Trophoblast cell (in vitro differentiated cells and primary cell): ENCODE results near the gene CACNA1D. TPM values are rescaled to one million over a fixed set of nuclear protein-coding genes. Genes with fewer than 3 reads are reported as not detected.

Experiments
- DNase-seq, 2 donors: peaks; one replicate each; pipeline ENCODE4 v3.0.0-alpha.2; 2016
- H2AFZ ChIP-seq: 2 replicates; pipeline ENCODE4 v1.6.1; 2013; ENCODE audit warnings: low read length, moderate library complexity, mild to moderate bottlenecking; ENCODE audit not compliant: insufficient read depth, poor library complexity
- H2AK5ac ChIP-seq: 2 replicates; pipeline ENCODE4 v1.6.1; 2013; ENCODE audit warnings: mild to moderate bottlenecking, low read length
- H2BK120ac ChIP-seq: 2 replicates; pipeline ENCODE4 v1.6.1; 2013; ENCODE audit warnings: low read length, mild to moderate bottlenecking, moderate library complexity; ENCODE audit not compliant: insufficient read depth, poor library complexity
- H2BK12ac ChIP-seq: 2 replicates; pipeline ENCODE4 v1.6.1; 2013; ENCODE audit warnings: mild to moderate bottlenecking, low read length, moderate library complexity
- H2BK5ac ChIP-seq: 2 replicates; pipeline ENCODE4 v1.6.1; 2013; ENCODE audit warnings: low read length, low read depth, moderate library complexity, mild to moderate bottlenecking; ENCODE audit not compliant: poor library complexity
- H3K14ac ChIP-seq: 2 replicates; pipeline ENCODE4 v1.6.1; 2013; ENCODE audit warnings: mild to moderate bottlenecking, low read length
- H3K18ac ChIP-seq: 2 replicates; pipeline ENCODE4 v1.6.1; 2013; ENCODE audit warnings: mild to moderate bottlenecking, low read length
- H3K23ac ChIP-seq: 2 replicates; pipeline ENCODE4 v1.6.1; 2013; ENCODE audit warnings: low read length
- H3K27ac ChIP-seq: 2 replicates; pipeline ENCODE4 v1.5.1; 2013; ENCODE audit warnings: low read depth, mild to moderate bottlenecking, inconsistent platforms, low read length, moderate library complexity
- H3K27me3 ChIP-seq: 2 replicates; pipeline ENCODE4 v1.6.1; 2013; ENCODE audit warnings: inconsistent platforms, mild to moderate bottlenecking, low read length, moderate library complexity; ENCODE audit not compliant: insufficient read depth
- H3K36me3 ChIP-seq, 2 experiments: 1 replicate in 1 of 2; 2 replicates in 1 of 2; pipeline ENCODE4 v1.6.1; 2013; ENCODE audit warnings: low read length in 2 of 2, mild to moderate bottlenecking in 2 of 2, moderate library complexity in 1 of 2; ENCODE audit not compliant: insufficient read depth in 2 of 2, control insufficient read depth in 1 of 2
- H3K4ac ChIP-seq: 2 replicates; pipeline ENCODE4 v1.6.1; 2013; ENCODE audit warnings: low read depth, mild to moderate bottlenecking, low read length, moderate library complexity
- H3K4me1 ChIP-seq, 2 experiments: 1 replicate in 1 of 2; 2 replicates in 1 of 2; pipeline ENCODE4 v1.6.1; 2013; ENCODE audit warnings: low read length in 2 of 2, mild to moderate bottlenecking in 2 of 2, moderate library complexity in 1 of 2; ENCODE audit not compliant: insufficient read depth in 2 of 2, control insufficient read depth in 1 of 2
- H3K4me2 ChIP-seq: 2 replicates; pipeline ENCODE4 v1.6.1; 2013; ENCODE audit warnings: inconsistent platforms, mild to moderate bottlenecking, low read length, moderate library complexity
- H3K4me3 ChIP-seq: 2 replicates; pipeline ENCODE4 v1.5.1; 2013; ENCODE audit warnings: mild to moderate bottlenecking, low read depth, low read length, inconsistent platforms
- H3K79me1 ChIP-seq: one replicate; pipeline ENCODE4 v1.6.1; 2013; ENCODE audit warnings: low read length
- H3K79me2 ChIP-seq: 2 replicates; pipeline ENCODE4 v1.6.1; 2013; ENCODE audit warnings: low read length, mild to moderate bottlenecking; ENCODE audit not compliant: control insufficient read depth, insufficient read depth, poor library complexity
- H3K9ac ChIP-seq: 2 replicates; pipeline ENCODE4 v1.6.1; 2013; ENCODE audit warnings: mild to moderate bottlenecking, low read length
- H3K9me3 ChIP-seq: 2 replicates; pipeline ENCODE4 v1.6.1; 2013; ENCODE audit warnings: low read depth, mild to moderate bottlenecking, control low read depth, inconsistent platforms, low read length; ENCODE audit not compliant: insufficient read depth
- H4K12ac ChIP-seq: 2 replicates; pipeline ENCODE4 v1.6.1; 2013; ENCODE audit warnings: low read depth, mild to moderate bottlenecking, low read length, moderate library complexity
- H4K8ac ChIP-seq: 2 replicates; pipeline ENCODE4 v1.6.1; 2013; ENCODE audit warnings: low read depth, mild to moderate bottlenecking, low read length, moderate library complexity
- H4K91ac ChIP-seq: one replicate; pipeline ENCODE4 v1.6.1; 2013; ENCODE audit warnings: low read depth, mild to moderate bottlenecking, low read length, moderate library complexity
- whole genome bisulfite sequencing: extraction: QIAGEN DNeasy Blood & Tissue Kit; methylation state at CpG from one replicate; pipeline ENCODE4 v1.1.7; 2013; ENCODE audit warnings: missing lambda C conversion rate; ENCODE audit not compliant: insufficient read length, insufficient coverage; ENCODE audit errors: extremely low coverage; 5-methylcytosine and 5-hydroxymethylcytosine counted together
- polyA plus RNA-seq: library from polyadenylated mRNA; stranded (reverse); fragments of 200-250 nt; gene quantifications from 2 replicates; pipeline ENCODE4 v1.2.3, GENCODE V29; 2013

Gene CACNA1D
- polyA plus RNA-seq: 0.61 and 0.73 TPM in 2 replicates

GRCh38 chr3:53493963-53494791 lies at the start of gene CACNA1D:
Gene CACNA1D, plus strand, starts transcription at chr3:53494611. Its CDS starts 556 bp downstream, at chr3:53495167.
- no peak within 1 kb of the TSS for H2AK5ac ChIP-seq
- H3K4ac ChIP-seq: no peak within 1 kb of the TSS
- H3K79me1 ChIP-seq: no peaks in the 10 kb centered on the region
- H2BK12ac ChIP-seq: no peak within 1 kb of the TSS
- no peak within 1 kb of the TSS for H3K14ac ChIP-seq
- H3K27ac ChIP-seq: no peak within 1 kb of the TSS
- H3K79me2 ChIP-seq: no peaks in the 10 kb centered on the region
- peak within 1 kb of the TSS; percentile 95 for H3K4me2 ChIP-seq
- peak within 1 kb of the TSS; percentile 79 for H3K4me3 ChIP-seq
- H2BK5ac ChIP-seq: no peak within 1 kb of the TSS
- no peak within 1 kb of the TSS for H3K23ac ChIP-seq
- H3K4me1 ChIP-seq: peaks cover 11 to 23% of the 10 kb centered on the region in 2 experiments
- no peak within 1 kb of the TSS for H4K12ac ChIP-seq
- H3K9ac ChIP-seq: no peak within 1 kb of the TSS
- peak; percentile 24 to 58 for DNase-seq
- no peak within 1 kb of the TSS for H4K8ac ChIP-seq
- WGBS: no CpG with 5 or more reads among the region's 122 CpGs
- no peaks in the 10 kb centered on the region for H3K9me3 ChIP-seq
- no peak within 1 kb of the TSS for H3K18ac ChIP-seq
- peaks cover 31% of the 10 kb centered on the region for H3K27me3 ChIP-seq
- H3K36me3 ChIP-seq: no peaks in the 10 kb centered on the region
- peak within 1 kb of the TSS; percentile 23 for H2AFZ ChIP-seq
- H4K91ac ChIP-seq: peak within 1 kb of the TSS; percentile 8
- no peak within 1 kb of the TSS for H2BK120ac ChIP-seq

- H3K14ac ChIP-seq: no peak overlapping the region
- no peaks in the 10 kb centered on the region for H3K4me1 ChIP-seq
- H2BK12ac ChIP-seq: no peak overlapping the region
- H4K91ac ChIP-seq: no peak overlapping the region
- no peak overlapping the region for H2AK5ac ChIP-seq
- H3K27ac ChIP-seq: no peak overlapping the region
- H4K12ac ChIP-seq: no peak overlapping the region
- H2AFZ ChIP-seq: no peak overlapping the region
- peaks cover 2% of the 10 kb centered on the region for H3K27me3 ChIP-seq
- no peak overlapping the region for H3K4me3 ChIP-seq
- H3K9ac ChIP-seq: no peak overlapping the region
- no peaks in the 10 kb centered on the region for H3K79me1 ChIP-seq
- H3K4ac ChIP-seq: no peak overlapping the region
- no peak overlapping the region for H4K8ac ChIP-seq
- H3K4me2 ChIP-seq: no peak overlapping the region
- DNase-seq: no peak
- H3K9me3 ChIP-seq: no peaks in the 10 kb centered on the region
- no peaks in the 10 kb centered on the region for H3K79me2 ChIP-seq
- H3K23ac ChIP-seq: no peak overlapping the region
- H3K36me3 ChIP-seq: no peaks in the 10 kb centered on the region
- no peak overlapping the region for H2BK120ac ChIP-seq
- H2BK5ac ChIP-seq: no peak overlapping the region
- H3K18ac ChIP-seq: no peak overlapping the region
Observed at GRCh38 chr3:53457068-53457467, 37.3 kb upstream of the CACNA1D start.

GRCh38 chr3:53460326-53460725 lies 34.1 kb upstream of the CACNA1D start:
- Histone ChIP-seq H2AFZ (no peak overlapping the region), H2BK5ac (no peak overlapping the region), H3K4me3 (no peak overlapping the region), H4K12ac (no peak overlapping the region), H3K4me2 (no peak overlapping the region), H2BK12ac (no peak overlapping the region), H2BK120ac (no peak overlapping the region), H3K9ac (no peak overlapping the region), H4K8ac (no peak overlapping the region), H3K79me2 (no peaks in the 10 kb centered on the region), H3K36me3 (no peaks in the 10 kb centered on the region), H2AK5ac (no peak overlapping the region), H3K79me1 (no peaks in the 10 kb centered on the region), H3K4me1 (peaks cover 2% of the 10 kb centered on the region in 2 experiments), H3K23ac (no peak overlapping the region), H3K27ac (no peak overlapping the region), H3K27me3 (peaks cover 2% of the 10 kb centered on the region), H3K18ac (no peak overlapping the region), H4K91ac (no peak overlapping the region), H3K4ac (no peak overlapping the region), H3K14ac (no peak overlapping the region), H3K9me3 (peaks cover 2% of the 10 kb centered on the region)
- no peak for DNase-seq
- no CpG with 5 or more reads among the region's 1 CpG for WGBS

GRCh38 chr3:53464424-53464823 lies 30.0 kb upstream of the CACNA1D start:
- WGBS: no CpG with 5 or more reads among the region's 3 CpGs
- Histone ChIP-seq H3K9me3 (peaks cover 2% of the 10 kb centered on the region), H3K36me3 (no peaks in the 10 kb centered on the region), H4K12ac (no peak overlapping the region), H3K27ac (no peak overlapping the region), H3K4me1 (peaks cover 2% of the 10 kb centered on the region in 2 experiments), H2BK120ac (no peak overlapping the region), H2BK5ac (no peak overlapping the region), H3K79me2 (no peaks in the 10 kb centered on the region), H3K14ac (no peak overlapping the region), H3K79me1 (no peaks in the 10 kb centered on the region), H3K9ac (no peak overlapping the region), H3K4me3 (no peak overlapping the region), H3K4ac (no peak overlapping the region), H3K4me2 (no peak overlapping the region), H3K18ac (no peak overlapping the region), H4K8ac (no peak overlapping the region), H3K27me3 (no peaks in the 10 kb centered on the region), H2BK12ac (no peak overlapping the region), H3K23ac (no peak overlapping the region), H2AFZ (no peak overlapping the region), H4K91ac (no peak overlapping the region), H2AK5ac (no peak overlapping the region)
- peak in 1 of 2 donors; percentile 13 for DNase-seq
